DND-41 (cell line): ENCODE measurements around the gene HEY2.

Experiments
- ATAC-seq: fragments of 200-7000 bp; cut with Tn5 transposase; 3 replicates; pipeline ENCODE4 v1.9.1; 2021; ENCODE audit warnings: low read depth; ENCODE audit not compliant: insufficient read depth
- DNase-seq: peaks from one replicate; pipeline ENCODE4 v3.0.0-alpha.2; 2020
- H2AFZ ChIP-seq: 2 replicates; pipeline ENCODE4 v1.6.0; 2012; ENCODE audit warnings: low read depth, low read length
- H3K27ac ChIP-seq: 2 replicates; pipeline ENCODE4 v1.5.1; 2012; ENCODE audit warnings: low read length, inconsistent platforms
- H3K27me3 ChIP-seq: fragments of 200-600 bp; sonication (generic); 2 replicates; pipeline ENCODE4 v1.6.0; 2012; ENCODE audit warnings: low read length, mild to moderate bottlenecking, inconsistent platforms; ENCODE audit not compliant: insufficient read depth, poor library complexity
- H3K36me3 ChIP-seq: 2 replicates; pipeline ENCODE4 v1.5.1; 2012; ENCODE audit warnings: low read length, inconsistent platforms; ENCODE audit not compliant: insufficient read depth
- H3K4me1 ChIP-seq: 2 replicates; pipeline ENCODE4 v1.5.1; 2012; ENCODE audit warnings: mild to moderate bottlenecking, low read length; ENCODE audit not compliant: insufficient read depth
- H3K4me2 ChIP-seq: 2 replicates; pipeline ENCODE4 v1.6.0; 2012; ENCODE audit warnings: mild to moderate bottlenecking, moderate library complexity, low read length, inconsistent platforms; ENCODE audit not compliant: insufficient read depth
- H3K4me3 ChIP-seq, 2 experiments: fragments of 200-600 bp in 1 of 2; shearing (Covaris generic) in 1 of 2; 2 replicates each; pipeline ENCODE4 v1.5.1; 2012 to 2016; ENCODE audit warnings: inconsistent platforms in 2 of 2, low read length in 2 of 2, mild to moderate bottlenecking in 2 of 2, low read depth in 1 of 2, moderate library complexity in 1 of 2
- H3K79me2 ChIP-seq: 2 replicates; pipeline ENCODE4 v1.6.0; 2012; ENCODE audit warnings: low read length, inconsistent platforms; ENCODE audit not compliant: insufficient read depth
- H3K9ac ChIP-seq: 2 replicates; pipeline ENCODE4 v1.6.0; 2012; ENCODE audit warnings: low read depth, mild to moderate bottlenecking, inconsistent platforms, low read length, moderate library complexity
- H3K9me3 ChIP-seq: 2 replicates; pipeline ENCODE4 v1.5.1; 2012; ENCODE audit warnings: low read length, moderate library complexity, mild to moderate bottlenecking, inconsistent platforms; ENCODE audit not compliant: insufficient read depth, severe bottlenecking
- H4K20me1 ChIP-seq: 2 replicates; pipeline ENCODE4 v1.6.0; 2012; ENCODE audit warnings: low read length; ENCODE audit not compliant: insufficient read depth
- CTCF ChIP-seq: IDR thresholded peaks from 2 replicates; pipeline ENCODE4 v1.5.1; 2012; ENCODE audit warnings: borderline replicate concordance, low read length, moderate library complexity, mild to moderate bottlenecking; ENCODE audit not compliant: poor library complexity, severe bottlenecking; ENCODE audit errors: extremely low read depth
- EZH2 ChIP-seq: IDR thresholded peaks from 3 replicates; pipeline ENCODE4 v1.6.1; 2012; ENCODE audit warnings: borderline replicate concordance, low read depth, mild to moderate bottlenecking, moderate library complexity, low read length, inconsistent platforms; ENCODE audit not compliant: severe bottlenecking

HEY2 gene

GRCh38 chr6:125792172-125792571 lies 42.7 kb downstream of the HEY2 start:
- H3K4me1 ChIP-seq = peaks cover 41% of the 10 kb centered on the region
- H3K4me3 ChIP-seq = peak overlapping the region; percentile 43 to 64; a peak in 3 of 4 replicates
- no peak for TF ChIP-seq CTCF
- no peaks in the 10 kb centered on the region for H3K27me3 ChIP-seq
- no peaks in the 10 kb centered on the region for H3K9me3 ChIP-seq
- DNase-seq (no peak), ATAC-seq (no peak)
- peak overlapping the region; percentile 65 for H3K4me2 ChIP-seq
- no peaks in the 10 kb centered on the region for H3K36me3 ChIP-seq
- no peak overlapping the region for H3K27ac ChIP-seq
- no peak overlapping the region for H2AFZ ChIP-seq
- peaks cover 51% of the 10 kb centered on the region for H3K79me2 ChIP-seq
- peak overlapping the region; percentile 70; the same call in 1 of the 2 replicates for H3K9ac ChIP-seq
- H4K20me1 ChIP-seq = no peaks in the 10 kb centered on the region

GRCh38 chr6:125792680-125793079 lies 43.2 kb downstream of the HEY2 start:
- no peak for ATAC-seq

GRCh38 chr6:125793280-125793679 lies 43.8 kb downstream of the HEY2 start:
- no peak for TF ChIP-seq CTCF
- no peak for TF ChIP-seq EZH2
- H3K27ac ChIP-seq = no peak overlapping the region
- no peak overlapping the region for H3K4me2 ChIP-seq
- ATAC-seq (no peak), DNase-seq (no peak)
- no peak overlapping the region for H3K9ac ChIP-seq
- H3K9me3 ChIP-seq = no peaks in the 10 kb centered on the region
- no peaks in the 10 kb centered on the region; the same call in 1 of the 2 replicates for H4K20me1 ChIP-seq
- no peak overlapping the region for H2AFZ ChIP-seq
- H3K4me3 ChIP-seq = no peak overlapping the region
- H3K4me1 ChIP-seq = peaks cover 48% of the 10 kb centered on the region
- H3K36me3 ChIP-seq = no peaks in the 10 kb centered on the region
- H3K27me3 ChIP-seq = no peaks in the 10 kb centered on the region
- H3K79me2 ChIP-seq = peaks cover 55% of the 10 kb centered on the region

More at GRCh38 chr6:125792680-125793079, 43.2 kb downstream of the HEY2 start:
- H3K9me3 ChIP-seq = no peaks in the 10 kb centered on the region
- no peak overlapping the region for H2AFZ ChIP-seq
- H3K79me2 ChIP-seq = peaks cover 51% of the 10 kb centered on the region
- no peaks in the 10 kb centered on the region for H4K20me1 ChIP-seq
- H3K36me3 ChIP-seq = no peaks in the 10 kb centered on the region
- no peak overlapping the region for H3K27ac ChIP-seq
- TF ChIP-seq EZH2 (no peak), CTCF (no peak)
- H3K27me3 ChIP-seq = no peaks in the 10 kb centered on the region
- no peak overlapping the region for H3K9ac ChIP-seq
- H3K4me1 ChIP-seq = peaks cover 44% of the 10 kb centered on the region
- DNase-seq = no peak
- H3K4me3 ChIP-seq = no peak overlapping the region
- H3K4me2 ChIP-seq = peak overlapping the region; percentile 65

- DNase-seq (no peak), ATAC-seq (no peak)
- H4K20me1 ChIP-seq = peaks cover under 1% of the 10 kb centered on the region; the same call in 1 of the 2 replicates
- no peaks in the 10 kb centered on the region for H3K9me3 ChIP-seq
- no peak overlapping the region for H3K4me3 ChIP-seq
- H2AFZ ChIP-seq = no peak overlapping the region
- H3K4me1 ChIP-seq = peaks cover 45% of the 10 kb centered on the region
- peaks cover 55% of the 10 kb centered on the region for H3K79me2 ChIP-seq
- H3K36me3 ChIP-seq = no peaks in the 10 kb centered on the region; the same call in 1 of the 2 replicates
- TF ChIP-seq EZH2 (no peak), CTCF (no peak)
- H3K27ac ChIP-seq = no peak overlapping the region
- no peaks in the 10 kb centered on the region for H3K27me3 ChIP-seq
- H3K4me2 ChIP-seq = no peak overlapping the region
- no peak overlapping the region for H3K9ac ChIP-seq
Measured at GRCh38 chr6:125793863-125794262, 44.4 kb downstream of the HEY2 start.
